GDM1 (cell line): ENCODE results near the gene ATP1A2.
"Not testable (repeated sequence)": the region's sequence is repeated elsewhere in the genome, so short reads cannot be mapped to it uniquely, and the experiment has no call there.

Experiments
- DNase-seq: peaks from one replicate; lab custom pipeline; 2025; lab: John Stamatoyannopoulos, UW

ATP1A2 gene

GRCh38 chr1:160124705-160125478 is 9.3 kb downstream of the ATP1A2 start:
- no peak for DNase-seq

GRCh38 chr1:160125746-160126145 is 10.2 kb downstream of the ATP1A2 start:
- DNase-seq: no peak

- not testable (repeated sequence) for DNase-seq
Observed at GRCh38 chr1:160126342-160126741, 10.8 kb downstream of the ATP1A2 start.

- no peak for DNase-seq
Observed at GRCh38 chr1:160127381-160127780, 11.8 kb downstream of the ATP1A2 start.

GRCh38 chr1:160127865-160128523 is 12.4 kb downstream of the ATP1A2 start:
- no peak for DNase-seq

- no peak for DNase-seq
Observed at GRCh38 chr1:160128636-160129035, 13.1 kb downstream of the ATP1A2 start.

GRCh38 chr1:160129046-160129445 is 13.5 kb downstream of the ATP1A2 start:
- no peak for DNase-seq

GRCh38 chr1:160129558-160129957 is 14.0 kb downstream of the ATP1A2 start:
- no peak for DNase-seq

- no peak for DNase-seq
Observed at GRCh38 chr1:160129966-160130365, 14.4 kb downstream of the ATP1A2 start.

- DNase-seq: no peak
Observed at GRCh38 chr1:160130486-160130885, 14.9 kb downstream of the ATP1A2 start.

- no peak for DNase-seq
Observed at GRCh38 chr1:160130939-160131338, 15.4 kb downstream of the ATP1A2 start.

GRCh38 chr1:160131803-160132565 is 16.4 kb downstream of the ATP1A2 start:
- DNase-seq: no peak

- DNase-seq: no peak
Observed at GRCh38 chr1:160133990-160134770, 18.6 kb downstream of the ATP1A2 start.

- DNase-seq: no peak
Observed at GRCh38 chr1:160134791-160135572, 19.4 kb downstream of the ATP1A2 start.

- no peak for DNase-seq
Observed at GRCh38 chr1:160136121-160136925, 20.8 kb downstream of the ATP1A2 start.

GRCh38 chr1:160136926-160137200 is 21.3 kb downstream of the ATP1A2 start:
- no peak for DNase-seq

GRCh38 chr1:160137216-160137862 is 21.8 kb downstream of the ATP1A2 start:
- DNase-seq: no peak

GRCh38 chr1:160139840-160140239 is 24.3 kb downstream of the ATP1A2 start:
- no peak for DNase-seq

GRCh38 chr1:160143695-160144094 is 28.1 kb downstream of the ATP1A2 start:
- DNase-seq: no peak

- DNase-seq: no peak
Observed at GRCh38 chr1:160144921-160145320, 29.4 kb downstream of the ATP1A2 start.
